ENCODE measurements around the gene PCNX3. TPM values are rescaled to one million over a fixed set of nuclear protein-coding genes. Genes with fewer than 3 reads are reported as not detected.

PCNX3 gene
- polyA plus RNA-seq, 1 donor (not counting 4 experiments of a cell fraction or from before 2014, with no cell fraction given): 6.1 TPM

DNA sequence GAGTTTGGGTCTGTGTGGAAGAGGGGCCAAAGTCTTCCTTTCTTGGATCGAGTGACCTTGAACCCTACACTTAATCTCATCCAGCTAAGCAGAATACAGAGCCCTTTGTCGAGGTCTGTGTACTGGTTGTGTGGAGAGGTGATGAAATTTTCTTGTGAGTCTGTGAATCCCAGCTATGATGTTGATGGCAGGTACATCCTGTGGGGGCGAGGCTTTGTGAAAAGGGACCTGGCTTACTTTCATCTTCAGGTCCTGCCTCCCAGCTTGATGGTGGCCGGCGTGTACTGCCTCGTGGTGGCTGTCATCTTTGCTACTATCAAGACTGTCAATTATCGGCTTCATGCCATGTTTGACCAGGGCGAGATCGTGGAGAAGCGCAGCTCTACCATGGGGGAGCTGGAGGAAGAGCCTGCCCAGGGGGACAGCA lies 1.0 kb downstream of the PCNX3 start:
- Histone ChIP-seq H4K20me1 (ENCODE audit: control insufficient read depth, extremely low read depth, insufficient read depth, low read length) (no peaks in the 10 kb centered on the region), H3K9me1 (ENCODE audit: control insufficient read depth, extremely low read depth, insufficient read depth, low read length) (no peaks in the 10 kb centered on the region), H3K4me3 (ENCODE audit: control insufficient read depth in 2 of 3, extremely low read depth in 1 of 3, insufficient read depth in 2 of 3, low read depth in 1 of 3, low read length in 3 of 3) (peak overlapping the region; percentile 38 to 85 (median 65)), H3K9me3 (ENCODE audit: control insufficient read depth, low read depth, low read length) (no peaks in the 10 kb centered on the region), H3K4me1 (ENCODE audit: control insufficient read depth, extremely low read depth, insufficient read depth, low read length) (peaks cover 25% of the 10 kb centered on the region), H2AFZ (ENCODE audit: control insufficient read depth, low read length) (no peak overlapping the region), H3K79me2 (ENCODE audit: control insufficient read depth, insufficient read depth, low read length) (peaks cover 75% of the 10 kb centered on the region), H3K36me3 (ENCODE audit: control insufficient read depth in 2 of 2, extremely low read depth in 1 of 2, insufficient read depth in 2 of 2, low read length in 2 of 2) (peaks cover 37 to 44% of the 10 kb centered on the region in 2 experiments), H3K9ac (ENCODE audit: control insufficient read depth, extremely low read depth, insufficient read depth, low read length) (peak overlapping the region; percentile 86), H3K4me2 (ENCODE audit: control insufficient read depth, extremely low read depth, insufficient read depth, low read depth, low read length) (peak overlapping the region; percentile 47), H3K27ac (ENCODE audit: control insufficient read depth, insufficient read depth, low read length) (peak overlapping the region; percentile 2), H3K27me3 (ENCODE audit: control insufficient read depth, extremely low read depth, insufficient read depth, low read length) (no peaks in the 10 kb centered on the region)
- TF ChIP-seq CTCF (optimal IDR thresholded peaks at IDR 0.05 in 1 of 3, IDR thresholded peaks at IDR 0.05 in 1 of 3, conservative IDR thresholded peaks at IDR 0.05 in 1 of 3; ENCODE audit: extremely low read depth in 1 of 3, insufficient read depth in 2 of 3, low read length in 3 of 3): no peak
- TF ChIP-seq EZH2 (IDR thresholded peaks at IDR 0.05; ENCODE audit: low read length): no peak
- no peak for FAIRE-seq
- DNase-seq (ENCODE audit: low read depth, low spot score): no peak
- dilution Hi-C loops (cut with MboI; ENCODE audit: extremely low pct_ligation_motif_present, low sequenced_read_pairs): no loop called here

DNA sequence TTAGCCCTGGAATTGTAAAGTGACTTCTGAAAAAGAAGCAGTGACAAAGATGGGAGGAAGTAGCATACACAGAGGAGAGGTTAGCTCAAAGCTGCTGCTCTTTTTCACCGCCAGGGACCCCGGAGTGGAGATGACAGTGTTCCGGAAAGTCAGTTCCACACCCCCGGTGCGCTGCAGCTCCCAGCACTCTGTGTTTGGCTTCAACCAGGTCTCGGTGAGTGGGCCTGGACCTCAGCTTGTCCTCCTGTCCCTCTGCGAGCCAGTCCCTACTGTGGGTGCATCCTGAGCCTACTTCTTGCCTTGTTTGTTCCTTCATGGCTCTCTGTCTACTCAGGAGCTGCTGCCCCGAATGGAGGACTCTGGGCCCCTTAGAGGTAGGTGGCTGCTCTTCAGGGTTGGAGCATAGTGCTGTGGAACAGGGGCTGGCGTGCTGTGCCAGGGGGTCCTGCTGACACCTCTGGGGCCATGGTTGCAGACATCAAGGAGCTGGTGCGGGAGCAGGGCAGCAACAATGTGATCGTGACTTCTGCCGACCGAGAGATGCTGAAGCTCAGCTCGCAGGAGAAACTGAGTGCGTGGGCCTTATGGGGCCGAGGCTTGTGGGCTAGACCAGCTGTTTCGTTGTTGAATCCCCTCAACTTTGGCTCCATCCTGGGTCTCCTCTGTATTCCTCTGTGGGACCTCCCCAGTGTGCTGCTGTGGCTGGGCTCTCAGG lies 1.7 kb downstream of the PCNX3 start:
- Histone ChIP-seq H3K4me2 (ENCODE audit: control insufficient read depth, extremely low read depth, insufficient read depth, low read depth, low read length) (peak overlapping the region; percentile 47), H3K9me1 (ENCODE audit: control insufficient read depth, extremely low read depth, insufficient read depth, low read length) (no peaks in the 10 kb centered on the region), H4K20me1 (ENCODE audit: control insufficient read depth, extremely low read depth, insufficient read depth, low read length) (no peaks in the 10 kb centered on the region), H3K79me2 (ENCODE audit: control insufficient read depth, insufficient read depth, low read length) (peaks cover 68% of the 10 kb centered on the region), H3K27ac (ENCODE audit: control insufficient read depth, insufficient read depth, low read length) (no peak overlapping the region), H3K4me3 (ENCODE audit: control insufficient read depth in 2 of 3, extremely low read depth in 1 of 3, insufficient read depth in 2 of 3, low read depth in 1 of 3, low read length in 3 of 3) (peak overlapping the region in 2 of 3 experiments; percentile 38 to 65), H3K27me3 (ENCODE audit: control insufficient read depth, extremely low read depth, insufficient read depth, low read length) (no peaks in the 10 kb centered on the region), H3K4me1 (ENCODE audit: control insufficient read depth, extremely low read depth, insufficient read depth, low read length) (peaks cover 19% of the 10 kb centered on the region), H3K9me3 (ENCODE audit: control insufficient read depth, low read depth, low read length) (no peaks in the 10 kb centered on the region), H3K9ac (ENCODE audit: control insufficient read depth, extremely low read depth, insufficient read depth, low read length) (peak overlapping the region; percentile 86), H2AFZ (ENCODE audit: control insufficient read depth, low read length) (no peak overlapping the region), H3K36me3 (ENCODE audit: control insufficient read depth in 2 of 2, extremely low read depth in 1 of 2, insufficient read depth in 2 of 2, low read length in 2 of 2) (peaks cover 35 to 40% of the 10 kb centered on the region in 2 experiments)
- no peak for TF ChIP-seq CTCF (optimal IDR thresholded peaks at IDR 0.05 in 1 of 3, IDR thresholded peaks at IDR 0.05 in 1 of 3, conservative IDR thresholded peaks at IDR 0.05 in 1 of 3; ENCODE audit: extremely low read depth in 1 of 3, insufficient read depth in 2 of 3, low read length in 3 of 3)
- TF ChIP-seq EZH2 (IDR thresholded peaks at IDR 0.05; ENCODE audit: low read length): no peak
- no peak for FAIRE-seq
- dilution Hi-C loops (cut with MboI; ENCODE audit: extremely low pct_ligation_motif_present, low sequenced_read_pairs): no loop called here
- DNase-seq (ENCODE audit: low read depth, low spot score): no peak
